ENCODE measurements around the gene MRO. TPM values are rescaled to one million over a fixed set of nuclear protein-coding genes. Genes with fewer than 3 reads are reported as not detected.

The MRO gene
- not detected in 2 replicates for total RNA-seq

- DNase-seq (ENCODE audit: low read depth), result no peak
- peak within 1 kb of the TSS; percentile 48 for H3K4me3 ChIP-seq (ENCODE audit: low read depth, low read length)
- TF ChIP-seq CTCF (conservative IDR thresholded peaks at IDR 0.05; ENCODE audit: low read depth, low read length), result peak; percentile 95
Observed at GRCh38 chr18:50819728-50820378, at the start of gene MRO. Gene MRO, minus strand, starts transcription at chr18:50820016. Its CDS starts 10,616 bp downstream, at chr18:50809400.

- H3K4me3 ChIP-seq (ENCODE audit: low read depth, low read length), result no peak overlapping the region
- no peak for TF ChIP-seq CTCF (conservative IDR thresholded peaks at IDR 0.05; ENCODE audit: low read depth, low read length)
- no peak for DNase-seq (ENCODE audit: low read depth)
Observed at GRCh38 chr18:50869150-50869549, 49.3 kb upstream of the MRO start.

- DNase-seq (ENCODE audit: low read depth), result no peak
- TF ChIP-seq CTCF (conservative IDR thresholded peaks at IDR 0.05; ENCODE audit: low read depth, low read length), result peak; percentile 53
- no peak overlapping the region for H3K4me3 ChIP-seq (ENCODE audit: low read depth, low read length)
Observed at GRCh38 chr18:50866765-50867164, 46.9 kb upstream of the MRO start.

GRCh38 chr18:50863840-50864375, 44.1 kb upstream of the MRO start:
- no peak overlapping the region for H3K4me3 ChIP-seq (ENCODE audit: low read depth, low read length)
- TF ChIP-seq CTCF (conservative IDR thresholded peaks at IDR 0.05; ENCODE audit: low read depth, low read length), result no peak
- DNase-seq (ENCODE audit: low read depth), result no peak

- DNase-seq (ENCODE audit: low read depth), result no peak
- TF ChIP-seq CTCF (conservative IDR thresholded peaks at IDR 0.05; ENCODE audit: low read depth, low read length), result no peak
- H3K4me3 ChIP-seq (ENCODE audit: low read depth, low read length), result no peak overlapping the region
Observed at GRCh38 chr18:50862401-50862800, 42.6 kb upstream of the MRO start.

GRCh38 chr18:50861617-50862016, 41.8 kb upstream of the MRO start:
- H3K4me3 ChIP-seq (ENCODE audit: low read depth, low read length), result no peak overlapping the region
- no peak for DNase-seq (ENCODE audit: low read depth)
- no peak for TF ChIP-seq CTCF (conservative IDR thresholded peaks at IDR 0.05; ENCODE audit: low read depth, low read length)

All from epithelial cell of proximal tubule (primary cell).